ENCODE measurements around the gene ZNF524. TPM values are rescaled to one million over a fixed set of nuclear protein-coding genes. Genes with fewer than 3 reads are reported as not detected.

ZNF524 gene
- polyA plus RNA-seq, 1 experiment: 7.8 TPM

DNA sequence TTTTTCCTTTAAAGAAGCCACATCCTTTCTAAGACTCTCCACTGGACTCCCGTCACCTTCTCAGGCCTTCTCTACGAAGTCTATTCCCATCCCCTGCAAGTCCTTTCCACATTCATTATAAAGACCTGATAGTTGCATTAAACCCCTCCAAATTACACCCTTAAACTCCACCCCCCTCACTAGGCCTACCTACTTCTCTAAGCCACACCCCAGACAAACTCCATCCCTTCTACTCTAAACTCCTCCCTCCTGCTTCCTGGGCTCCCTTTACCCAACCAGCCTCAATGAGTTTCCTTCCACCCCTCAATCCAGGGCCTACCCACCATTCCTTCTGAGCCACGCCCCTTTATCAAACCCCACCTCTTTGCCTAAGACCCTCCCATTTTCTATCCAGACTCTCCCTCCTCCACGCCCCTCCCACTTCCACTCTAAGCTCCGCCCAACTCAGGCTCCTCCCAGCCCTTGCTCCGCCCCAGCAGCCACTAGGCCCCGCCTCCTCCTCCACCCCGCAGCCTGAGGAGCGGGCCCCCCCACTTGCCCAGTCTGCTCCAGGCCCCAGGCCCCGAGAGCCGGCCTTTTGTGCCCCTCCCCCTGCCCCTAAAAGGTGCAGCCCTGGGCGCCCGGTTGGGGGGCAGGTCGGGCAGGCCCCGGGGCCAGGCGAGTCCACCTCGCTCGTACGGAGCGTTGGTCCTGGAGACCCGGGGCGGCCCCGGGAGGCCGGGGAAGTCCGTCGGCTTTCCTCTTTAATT lies 1.2 kb upstream of the ZNF524 start:
- DNase-seq (ENCODE audit: low read depth): peak; percentile 79
- Histone ChIP-seq H3K4me3 (ENCODE audit: low read depth, low read length) (peak overlapping the region; percentile 88), H3K27me3 (ENCODE audit: control insufficient read depth, insufficient read depth, low read length) (no peaks in the 10 kb centered on the region), H3K36me3 (ENCODE audit: control insufficient read depth, insufficient read depth, low read length) (peaks cover 11% of the 10 kb centered on the region)
- CTCF ChIA-PET: interaction anchor here (0.6 to 2.0 kb wide), 6 partner anchors 16 to 131 kb away, joined by 3 to 11 read pairs (median 4); partner anchors contain the start of gene U2AF2
- TF ChIP-seq, protein P1, sequence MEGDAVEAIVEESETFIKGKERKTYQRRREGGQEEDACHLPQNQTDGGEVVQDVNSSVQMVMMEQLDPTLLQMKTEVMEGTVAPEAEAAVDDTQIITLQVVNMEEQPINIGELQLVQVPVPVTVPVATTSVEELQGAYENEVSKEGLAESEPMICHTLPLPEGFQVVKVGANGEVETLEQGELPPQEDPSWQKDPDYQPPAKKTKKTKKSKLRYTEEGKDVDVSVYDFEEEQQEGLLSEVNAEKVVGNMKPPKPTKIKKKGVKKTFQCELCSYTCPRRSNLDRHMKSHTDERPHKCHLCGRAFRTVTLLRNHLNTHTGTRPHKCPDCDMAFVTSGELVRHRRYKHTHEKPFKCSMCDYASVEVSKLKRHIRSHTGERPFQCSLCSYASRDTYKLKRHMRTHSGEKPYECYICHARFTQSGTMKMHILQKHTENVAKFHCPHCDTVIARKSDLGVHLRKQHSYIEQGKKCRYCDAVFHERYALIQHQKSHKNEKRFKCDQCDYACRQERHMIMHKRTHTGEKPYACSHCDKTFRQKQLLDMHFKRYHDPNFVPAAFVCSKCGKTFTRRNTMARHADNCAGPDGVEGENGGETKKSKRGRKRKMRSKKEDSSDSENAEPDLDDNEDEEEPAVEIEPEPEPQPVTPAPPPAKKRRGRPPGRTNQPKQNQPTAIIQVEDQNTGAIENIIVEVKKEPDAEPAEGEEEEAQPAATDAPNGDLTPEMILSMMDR (IDR thresholded peaks at IDR 0.05; ENCODE audit: insufficient read depth, low read depth, low read length): no peak
- POLR2A ChIA-PET: interaction anchor here (0.5 to 0.7 kb wide), 3 partner anchors 20 to 319 kb away, joined by 3 to 5 read pairs (median 3); partner anchors contain the start of gene SSC5D

DNA sequence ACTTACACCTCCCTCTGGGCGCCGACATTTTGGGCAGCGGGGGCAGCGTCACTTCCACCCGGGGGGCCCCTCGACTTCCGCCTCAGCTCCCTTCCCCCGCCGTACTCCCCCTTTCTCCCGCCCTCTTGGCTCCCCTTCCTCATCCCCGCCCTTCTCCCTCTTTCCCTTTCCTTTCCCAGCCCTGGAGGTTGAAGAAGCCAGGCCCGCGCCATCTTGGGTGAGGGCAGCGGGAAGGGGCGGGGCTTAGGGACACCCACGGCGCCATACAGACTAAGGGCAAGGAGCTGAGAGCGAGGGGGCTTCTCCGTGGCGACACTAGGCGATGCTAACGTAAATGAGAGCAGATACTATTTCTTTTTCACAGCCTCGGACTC lies 633 bp upstream of the ZNF524 start, which contains the start of gene FIZ1:
FIZ1 (minus strand) TSS at position 50 of the 374 bp plus-strand sequence. CDS start 1,652 bp downstream, outside the sequence.
- DNase-seq (ENCODE audit: low read depth): peak; percentile 92
- CTCF ChIA-PET: interaction anchor here (0.6 to 2.0 kb wide), 6 partner anchors 16 to 1746 kb away, joined by 3 to 11 read pairs (median 3); partner anchors contain the start of gene U2AF2
- Histone ChIP-seq H3K36me3 (ENCODE audit: control insufficient read depth, insufficient read depth, low read length) (peaks cover 11% of the 10 kb centered on the region), H3K27me3 (ENCODE audit: control insufficient read depth, insufficient read depth, low read length) (no peaks in the 10 kb centered on the region), H3K4me3 (ENCODE audit: low read depth, low read length) (peak within 1 kb of the TSS; percentile 88)
- TF ChIP-seq, protein P1 (IDR thresholded peaks at IDR 0.05; ENCODE audit: insufficient read depth, low read depth, low read length): no peak
- POLR2A ChIA-PET: interaction anchor here (0.5 to 0.8 kb wide), 3 partner anchors 19 to 138 kb away, joined by 3 to 9 read pairs (median 5); partner anchors contain the start of genes ISOC2 and SSC5D

DNA sequence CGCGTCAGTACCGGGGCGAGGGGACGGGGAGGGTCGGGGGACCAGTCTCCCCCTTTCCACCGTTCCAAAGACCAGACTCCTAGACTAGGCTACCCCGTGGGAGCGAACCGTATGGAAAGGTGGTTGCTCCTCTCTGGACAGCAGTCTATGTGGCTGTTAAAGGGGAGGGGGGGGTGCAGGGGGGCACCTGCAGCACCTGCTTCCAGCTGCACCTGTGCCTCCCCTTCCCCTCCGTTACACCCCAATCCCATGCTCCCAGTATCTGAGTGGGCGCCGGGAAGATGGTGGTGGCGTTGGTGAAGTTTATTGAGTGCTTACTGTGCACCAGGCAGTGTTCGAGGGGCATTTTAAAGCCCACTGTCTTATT lies 557 bp downstream of the ZNF524 start:
- DNase-seq (ENCODE audit: low read depth): no peak
- Histone ChIP-seq H3K4me3 (ENCODE audit: low read depth, low read length) (peak overlapping the region; percentile 88), H3K27me3 (ENCODE audit: control insufficient read depth, insufficient read depth, low read length) (no peaks in the 10 kb centered on the region), H3K36me3 (ENCODE audit: control insufficient read depth, insufficient read depth, low read length) (peaks cover 8% of the 10 kb centered on the region)
- ChIA-PET CTCF (interaction anchor here (0.7 to 2.0 kb wide), 3 partner anchors 17 to 133 kb away, joined by 3 to 11 read pairs (median 5); no protein-coding TSS in a partner anchor), POLR2A (interaction anchor here (0.6 kb wide), 2 partner anchors 35 to 714 kb away, joined by 8 to 11 read pairs; partner anchors contain the start of gene ZSCAN5A)
- TF ChIP-seq, protein P1 (IDR thresholded peaks at IDR 0.05; ENCODE audit: insufficient read depth, low read depth, low read length): no peak

DNA sequence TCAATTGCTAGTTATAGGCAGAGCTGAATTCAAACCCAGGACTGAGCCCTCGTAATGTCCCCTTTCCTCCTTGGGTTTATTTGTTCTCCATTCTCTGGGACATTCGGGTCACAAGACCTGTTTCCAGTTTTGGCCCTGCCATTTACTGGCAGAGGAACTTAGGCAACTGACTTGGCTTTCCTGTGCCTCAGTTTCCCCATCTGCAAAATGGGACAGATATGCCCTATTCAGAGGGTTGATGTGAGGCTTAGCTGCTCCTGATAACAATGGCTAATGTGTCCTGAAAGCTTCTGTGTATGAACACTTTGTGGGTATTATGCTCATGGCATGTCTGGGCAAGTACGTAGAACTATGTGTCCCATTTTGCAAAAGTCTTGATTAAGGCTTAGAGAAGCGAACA lies 996 bp downstream of the ZNF524 start:
- CTCF ChIA-PET: interaction anchor here (0.7 kb wide), 1 partner anchor 17 kb away, joined by 3 read pairs; no protein-coding TSS in a partner anchor
- POLR2A ChIA-PET: no interaction called here
- peak overlapping the region; percentile 88 for H3K4me3 ChIP-seq (ENCODE audit: low read depth, low read length)
- H3K36me3 ChIP-seq (ENCODE audit: control insufficient read depth, insufficient read depth, low read length): peaks cover 5% of the 10 kb centered on the region
- TF ChIP-seq, protein P1 (IDR thresholded peaks at IDR 0.05; ENCODE audit: insufficient read depth, low read depth, low read length): no peak
- DNase-seq (ENCODE audit: low read depth): no peak
- no peaks in the 10 kb centered on the region for H3K27me3 ChIP-seq (ENCODE audit: control insufficient read depth, insufficient read depth, low read length)
